Measurements from ENCODE around the gene GPR84. TPM values are rescaled to one million over a fixed set of nuclear protein-coding genes. Genes with fewer than 3 reads are reported as not detected.

Gene GPR84
- total and polyA plus RNA-seq, 10 of the 15 experiments (the other 5 are each of a cell fraction or from before 2014, with no cell fraction given) = 0.37 to 4.7 (median 2.6) TPM

DNA sequence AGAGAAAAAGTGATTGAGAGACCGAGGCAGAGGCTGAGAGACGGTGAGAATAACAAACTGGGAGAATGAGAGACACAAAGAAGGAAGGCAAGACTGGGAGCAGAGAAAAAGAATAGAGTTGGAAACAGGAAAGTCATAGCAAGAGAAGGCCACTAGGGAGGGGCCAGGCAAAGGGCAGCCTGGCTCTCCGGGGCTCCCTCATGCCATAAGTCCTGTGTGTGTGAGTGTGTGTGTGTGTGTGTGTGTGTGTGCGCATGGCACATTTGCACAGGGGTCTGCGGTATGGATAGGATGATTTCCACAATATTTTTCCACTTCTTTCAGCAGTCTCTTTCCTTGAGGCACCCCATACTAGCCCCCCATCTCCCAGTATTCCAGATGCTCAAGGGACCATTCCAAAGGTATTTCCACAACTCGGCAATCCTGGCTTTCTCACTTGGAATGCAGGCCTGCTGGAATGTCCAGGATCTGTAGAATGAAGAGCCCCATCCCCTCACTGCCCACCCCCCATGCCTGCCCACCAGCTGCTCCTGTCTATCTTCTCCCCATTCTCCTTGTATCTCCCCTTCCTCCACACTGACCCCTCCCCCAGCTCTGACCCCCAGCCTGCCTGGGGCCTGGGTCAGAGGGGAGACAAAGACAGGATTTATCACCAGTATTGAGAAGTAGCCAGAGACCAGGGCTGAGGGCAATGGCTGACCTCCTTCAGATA lies 9.0 kb downstream of the GPR84 start:
- ChIA-PET SMC1A (ENCODE audit: uncharacterized antibody, unreplicated experiment) (no interaction called here), RAD21 (ENCODE audit: unreplicated experiment) (interaction anchor here (1.0 kb wide), 1 partner anchor 137 kb away, joined by 3 read pairs; no protein-coding TSS in a partner anchor), CTCF (interaction anchor here (1.4 to 8.6 kb wide), 4 partner anchors 13 to 84 kb away, joined by 4 to 113 read pairs (median 8); partner anchors contain the start of gene COPZ1), POLR2A (interaction anchor here (1.6 kb wide), 1 partner anchor 13 kb away, joined by 5 read pairs; no protein-coding TSS in a partner anchor)
- Histone ChIP-seq H4K20me1 (ENCODE audit: control insufficient read depth, insufficient read depth) (no peaks in the 10 kb centered on the region), H3K4me3 (no peak overlapping the region), H3K9me3 (replicated peaks; ENCODE audit: control insufficient read depth, insufficient read depth, low read length) (no peaks in the 10 kb centered on the region), H2AFZ (ENCODE audit: control insufficient read depth, low read depth, low read length) (no peak overlapping the region), H3K27ac (ENCODE audit: control insufficient read depth, insufficient read depth) (no peak overlapping the region), H3K27me3 (replicated peaks in 1 of 2; ENCODE audit: control insufficient read depth in 2 of 2, insufficient read depth in 2 of 2, low read length in 1 of 2) (no peaks in the 10 kb centered on the region), H3K36me3 (ENCODE audit: control insufficient read depth in 2 of 2, insufficient read depth in 2 of 2, low read length in 1 of 2) (peaks cover 0 to 10% of the 10 kb centered on the region in 2 experiments; a peak in 3 of 4 replicates), H3K4me2 (ENCODE audit: control insufficient read depth, insufficient read depth) (no peak overlapping the region), H3K9ac (ENCODE audit: control insufficient read depth, insufficient read depth, low read length) (no peak overlapping the region), H3K79me2 (ENCODE audit: control insufficient read depth, insufficient read depth, low read length) (no peaks in the 10 kb centered on the region), H3K4me1 (ENCODE audit: control insufficient read depth, insufficient read depth, low read length) (peaks cover 12% of the 10 kb centered on the region; the same call in 1 of the 2 replicates)
- no peak for DNase-seq (ENCODE audit: low read depth, low spot score)
- no peak for FAIRE-seq
- BruUV-seq (replicated peaks) = no TSS peak
- TF ChIP-seq SMAD5 (IDR thresholded peaks at IDR 0.05; ENCODE audit: low read depth) (no peak), BMI1 (IDR thresholded peaks at IDR 0.05; ENCODE audit: borderline replicate concordance) (no peak), RAD51 (IDR thresholded peaks at IDR 0.05) (no peak), SUZ12 (IDR thresholded peaks at IDR 0.05; ENCODE audit: unreplicated experiment) (no peak), SMC3 (IDR thresholded peaks at IDR 0.05; ENCODE audit: borderline replicate concordance, low read length) (no peak), RB1 (IDR thresholded peaks at IDR 0.05; ENCODE audit: borderline replicate concordance) (no peak), HSF1 (IDR thresholded peaks at IDR 0.05; ENCODE audit: low read depth, low read length) (no peak), KAT2A (conservative IDR thresholded peaks at IDR 0.05; ENCODE audit: control insufficient read depth, low read depth, low read length) (no peak), FOXK2 (IDR thresholded peaks at IDR 0.05) (no peak), NR2F1 (conservative IDR thresholded peaks at IDR 0.05) (no peak)
- TF ChIP-seq, protein P1, sequence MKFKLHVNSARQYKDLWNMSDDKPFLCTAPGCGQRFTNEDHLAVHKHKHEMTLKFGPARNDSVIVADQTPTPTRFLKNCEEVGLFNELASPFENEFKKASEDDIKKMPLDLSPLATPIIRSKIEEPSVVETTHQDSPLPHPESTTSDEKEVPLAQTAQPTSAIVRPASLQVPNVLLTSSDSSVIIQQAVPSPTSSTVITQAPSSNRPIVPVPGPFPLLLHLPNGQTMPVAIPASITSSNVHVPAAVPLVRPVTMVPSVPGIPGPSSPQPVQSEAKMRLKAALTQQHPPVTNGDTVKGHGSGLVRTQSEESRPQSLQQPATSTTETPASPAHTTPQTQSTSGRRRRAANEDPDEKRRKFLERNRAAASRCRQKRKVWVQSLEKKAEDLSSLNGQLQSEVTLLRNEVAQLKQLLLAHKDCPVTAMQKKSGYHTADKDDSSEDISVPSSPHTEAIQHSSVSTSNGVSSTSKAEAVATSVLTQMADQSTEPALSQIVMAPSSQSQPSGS (IDR thresholded peaks at IDR 0.05; ENCODE audit: low read length) = no peak
- TF ChIP-seq, protein P2, sequence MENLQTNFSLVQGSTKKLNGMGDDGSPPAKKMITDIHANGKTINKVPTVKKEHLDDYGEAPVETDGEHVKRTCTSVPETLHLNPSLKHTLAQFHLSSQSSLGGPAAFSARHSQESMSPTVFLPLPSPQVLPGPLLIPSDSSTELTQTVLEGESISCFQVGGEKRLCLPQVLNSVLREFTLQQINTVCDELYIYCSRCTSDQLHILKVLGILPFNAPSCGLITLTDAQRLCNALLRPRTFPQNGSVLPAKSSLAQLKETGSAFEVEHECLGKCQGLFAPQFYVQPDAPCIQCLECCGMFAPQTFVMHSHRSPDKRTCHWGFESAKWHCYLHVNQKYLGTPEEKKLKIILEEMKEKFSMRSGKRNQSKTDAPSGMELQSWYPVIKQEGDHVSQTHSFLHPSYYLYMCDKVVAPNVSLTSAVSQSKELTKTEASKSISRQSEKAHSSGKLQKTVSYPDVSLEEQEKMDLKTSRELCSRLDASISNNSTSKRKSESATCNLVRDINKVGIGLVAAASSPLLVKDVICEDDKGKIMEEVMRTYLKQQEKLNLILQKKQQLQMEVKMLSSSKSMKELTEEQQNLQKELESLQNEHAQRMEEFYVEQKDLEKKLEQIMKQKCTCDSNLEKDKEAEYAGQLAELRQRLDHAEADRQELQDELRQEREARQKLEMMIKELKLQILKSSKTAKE (IDR thresholded peaks at IDR 0.05; ENCODE audit: low read depth, poor library complexity, severe bottlenecking) = no peak
- TF ChIP-seq, protein P3, sequence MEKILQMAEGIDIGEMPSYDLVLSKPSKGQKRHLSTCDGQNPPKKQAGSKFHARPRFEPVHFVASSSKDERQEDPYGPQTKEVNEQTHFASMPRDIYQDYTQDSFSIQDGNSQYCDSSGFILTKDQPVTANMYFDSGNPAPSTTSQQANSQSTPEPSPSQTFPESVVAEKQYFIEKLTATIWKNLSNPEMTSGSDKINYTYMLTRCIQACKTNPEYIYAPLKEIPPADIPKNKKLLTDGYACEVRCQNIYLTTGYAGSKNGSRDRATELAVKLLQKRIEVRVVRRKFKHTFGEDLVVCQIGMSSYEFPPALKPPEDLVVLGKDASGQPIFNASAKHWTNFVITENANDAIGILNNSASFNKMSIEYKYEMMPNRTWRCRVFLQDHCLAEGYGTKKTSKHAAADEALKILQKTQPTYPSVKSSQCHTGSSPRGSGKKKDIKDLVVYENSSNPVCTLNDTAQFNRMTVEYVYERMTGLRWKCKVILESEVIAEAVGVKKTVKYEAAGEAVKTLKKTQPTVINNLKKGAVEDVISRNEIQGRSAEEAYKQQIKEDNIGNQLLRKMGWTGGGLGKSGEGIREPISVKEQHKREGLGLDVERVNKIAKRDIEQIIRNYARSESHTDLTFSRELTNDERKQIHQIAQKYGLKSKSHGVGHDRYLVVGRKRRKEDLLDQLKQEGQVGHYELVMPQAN (conservative IDR thresholded peaks at IDR 0.05) = no peak
- in situ Hi-C loops (cut with MboI) = no loop called here
- intact Hi-C loops (cut with micrococcal nuclease; ENCODE audit: unreplicated experiment) = no loop called here
- WGBS (ENCODE audit: insufficient coverage, insufficient replicate concordance, low lambda C conversion rate, missing lambda C conversion rate) = 87% methylated on average over 6 of the region's 6 CpGs
- ATAC-seq = no peak

All from GM12878 (cell line).